TTC549 (cell line): Measurements from ENCODE around the gene SMIM1.

Experiments
- FAIRE-seq: peaks from 2 replicates; lab custom pipeline; 2012; peaks lifted over from hg19 to GRCh38; lab: Jason Lieb, UNC

SMIM1 gene

DNA sequence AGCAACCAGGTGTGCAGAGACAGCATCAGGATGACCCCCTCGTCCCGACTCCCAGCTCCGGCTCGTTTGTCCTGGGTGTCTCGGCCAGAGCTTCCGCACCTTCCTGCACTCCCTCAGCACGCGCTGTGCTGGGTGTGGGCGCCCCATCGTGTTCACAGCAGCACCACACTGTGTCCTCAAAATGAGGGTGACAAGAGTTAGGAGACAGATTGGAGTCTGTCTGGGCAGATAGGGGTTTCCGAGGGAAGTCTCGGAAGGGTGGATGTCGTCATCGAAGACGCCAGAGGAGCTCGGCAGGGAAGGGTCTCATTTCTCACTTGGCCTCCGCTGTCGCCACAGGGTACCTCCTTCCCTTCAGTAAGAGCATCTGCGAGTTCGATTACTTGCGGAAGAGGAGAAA, 16.2 kb upstream of the SMIM1 start:
- no peak for FAIRE-seq

GRCh38 chr1:3759164-3759563, 13.4 kb upstream of the SMIM1 start:
- FAIRE-seq = no peak

GRCh38 chr1:3759796-3760195, 12.8 kb upstream of the SMIM1 start:
- no peak for FAIRE-seq

GRCh38 chr1:3761296-3762010, 11.1 kb upstream of the SMIM1 start:
- FAIRE-seq = no peak

DNA sequence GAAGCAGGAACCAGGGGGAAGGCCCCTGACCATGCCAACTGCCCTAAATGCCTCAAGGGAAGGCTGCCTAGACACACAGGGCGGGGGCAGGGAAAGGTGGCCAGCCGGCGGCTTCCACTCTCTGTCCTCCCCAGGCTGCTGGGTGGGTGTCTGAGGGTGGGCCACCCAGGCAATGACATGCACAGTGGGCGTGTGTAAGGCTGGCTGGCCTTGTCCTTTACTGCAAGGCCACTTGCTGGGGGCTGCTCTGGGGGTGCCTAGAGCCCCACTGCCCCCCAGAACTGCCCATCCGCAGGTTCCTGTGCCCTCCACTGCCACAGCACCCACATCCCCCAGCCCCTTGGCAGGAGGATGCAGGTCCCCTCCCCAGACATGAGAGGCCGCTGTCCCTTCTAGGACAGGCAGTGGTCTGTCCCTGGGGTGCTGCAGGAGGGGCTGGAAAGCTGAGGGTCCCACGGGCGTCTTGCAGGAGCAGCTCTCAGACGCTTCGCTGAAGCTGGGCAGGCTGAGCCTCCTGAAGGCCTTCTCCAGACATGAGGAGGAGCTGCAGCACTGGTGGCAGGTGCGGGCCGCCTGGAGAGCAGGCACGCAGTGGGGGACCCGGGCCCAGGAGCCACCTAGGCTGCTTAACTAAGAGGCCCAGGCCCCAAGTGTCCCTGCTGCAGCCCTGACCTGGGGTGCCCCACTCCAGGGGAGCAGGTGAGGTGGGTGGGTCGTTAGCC, 10.2 kb upstream of the SMIM1 start:
- FAIRE-seq = no peak

- FAIRE-seq = no peak
These were observed 9.7 kb upstream of the SMIM1 start for GRCh38 chr1:3762873-3763228.

GRCh38 chr1:3763351-3764125, 9.0 kb upstream of the SMIM1 start:
- no peak for FAIRE-seq

GRCh38 chr1:3767328-3767925, 5.1 kb upstream of the SMIM1 start:
- FAIRE-seq = no peak

DNA sequence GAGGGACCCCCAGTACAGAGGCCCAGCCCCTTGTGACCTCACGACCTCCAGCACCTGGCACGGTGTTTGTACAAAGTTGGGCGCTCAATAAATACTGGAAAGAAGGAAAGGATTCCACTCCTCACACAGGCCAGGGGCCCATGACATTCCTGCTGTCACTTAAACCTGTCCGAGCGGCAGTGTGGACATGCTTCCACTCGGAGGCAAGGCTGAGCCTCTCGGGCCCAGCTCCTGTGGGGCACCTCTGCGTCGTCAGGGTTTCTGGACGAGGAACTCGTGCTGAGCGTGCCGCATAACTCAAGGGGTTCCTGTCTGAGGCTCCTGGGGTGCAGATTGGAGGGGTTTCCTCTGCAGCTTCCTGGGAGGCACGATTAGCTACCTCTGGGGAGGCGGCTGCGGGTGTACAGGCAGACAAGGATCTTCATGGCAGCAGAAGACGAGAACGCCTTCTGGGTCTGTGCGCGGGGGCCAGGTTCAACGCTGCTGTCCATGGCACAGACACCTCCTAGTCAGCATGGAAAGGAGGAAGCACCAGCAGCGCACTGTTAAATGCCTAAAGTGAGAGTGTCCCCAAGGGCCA, 3.6 kb upstream of the SMIM1 start:
- no peak for FAIRE-seq

- no peak for FAIRE-seq
These were observed 2.3 kb upstream of the SMIM1 start for GRCh38 chr1:3770047-3770765.

DNA sequence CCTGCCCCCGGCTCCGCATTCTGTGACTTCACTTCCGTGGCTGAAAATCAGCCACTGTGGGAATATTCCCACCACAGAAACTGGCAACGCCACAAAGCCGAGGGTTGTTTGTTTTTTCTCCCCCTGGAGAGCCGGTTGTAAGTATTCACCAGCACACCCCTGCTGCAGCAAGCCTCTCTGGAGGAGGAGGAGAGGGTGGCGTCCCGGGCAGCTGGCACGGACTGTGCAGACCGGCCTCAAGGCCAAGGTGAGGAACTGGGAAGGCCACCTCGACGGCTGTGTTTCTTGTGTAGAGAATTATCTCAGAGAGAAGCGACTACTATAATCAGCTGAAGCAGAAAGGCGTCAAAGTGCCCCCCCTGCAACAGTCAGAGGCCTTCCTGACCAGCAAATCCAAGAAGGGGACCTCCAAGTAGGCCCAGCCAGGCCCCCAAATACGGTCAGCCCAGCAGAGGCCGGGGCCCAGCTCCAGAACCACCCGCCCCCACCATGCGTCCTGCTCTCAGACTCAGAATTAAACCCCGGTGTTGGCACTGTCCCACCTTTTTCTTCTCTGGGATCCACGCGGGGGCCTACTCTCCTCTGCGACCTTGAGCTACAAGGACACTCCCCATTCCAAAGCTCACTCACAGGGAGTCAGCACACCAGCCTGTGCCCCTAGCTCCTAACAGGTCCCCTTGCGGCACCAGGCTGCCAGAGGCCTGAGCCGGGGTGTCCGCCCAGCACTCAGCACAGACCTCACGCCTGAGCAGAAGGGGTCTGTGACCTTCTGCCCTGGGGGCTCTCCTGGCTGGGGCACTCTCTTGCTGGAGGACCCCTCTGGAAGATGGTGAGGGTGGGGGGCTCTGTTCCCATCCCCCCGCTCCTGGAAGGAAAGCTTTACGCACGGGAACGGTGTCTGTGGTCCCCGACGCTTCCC, 1.2 kb upstream of the SMIM1 start:
- FAIRE-seq = no peak

- FAIRE-seq = no peak
These were observed 378 bp upstream of the SMIM1 start for GRCh38 chr1:3772027-3772714.

DNA sequence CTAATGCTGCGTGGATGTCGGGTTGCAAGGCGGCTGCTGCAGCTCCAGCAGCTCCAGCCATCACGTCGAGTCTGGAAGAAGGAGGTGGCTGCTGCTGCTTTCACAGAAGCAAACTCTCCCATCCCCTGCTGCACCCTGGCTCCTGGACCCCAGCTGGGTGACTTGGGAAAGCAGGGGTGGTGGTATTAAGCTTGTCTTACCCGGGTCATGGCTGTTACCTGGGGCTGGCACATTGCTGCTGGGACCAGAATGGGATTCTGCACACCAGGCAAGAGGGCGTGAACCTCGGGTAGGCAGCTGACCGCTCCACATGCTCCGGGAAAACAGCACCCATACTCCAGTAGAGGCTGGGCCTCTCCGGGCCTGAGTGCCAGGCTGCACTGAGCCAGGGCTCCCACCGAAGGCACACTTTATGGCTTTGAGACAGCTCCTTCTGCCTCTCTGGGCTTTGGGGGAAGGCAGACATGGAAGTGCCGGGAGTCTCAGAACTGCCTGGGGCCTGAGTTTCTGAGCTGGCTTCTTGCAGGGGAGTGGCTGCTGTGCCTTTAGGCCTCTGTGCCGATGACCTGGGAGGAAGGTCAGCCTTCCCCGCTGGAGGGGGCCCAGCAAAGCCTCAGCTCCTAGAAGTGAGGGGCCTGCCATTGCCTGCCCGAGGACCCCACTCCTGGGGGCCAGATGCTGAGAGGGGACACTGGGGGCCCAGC, 1.2 kb downstream of the SMIM1 start:
- no peak for FAIRE-seq

DNA sequence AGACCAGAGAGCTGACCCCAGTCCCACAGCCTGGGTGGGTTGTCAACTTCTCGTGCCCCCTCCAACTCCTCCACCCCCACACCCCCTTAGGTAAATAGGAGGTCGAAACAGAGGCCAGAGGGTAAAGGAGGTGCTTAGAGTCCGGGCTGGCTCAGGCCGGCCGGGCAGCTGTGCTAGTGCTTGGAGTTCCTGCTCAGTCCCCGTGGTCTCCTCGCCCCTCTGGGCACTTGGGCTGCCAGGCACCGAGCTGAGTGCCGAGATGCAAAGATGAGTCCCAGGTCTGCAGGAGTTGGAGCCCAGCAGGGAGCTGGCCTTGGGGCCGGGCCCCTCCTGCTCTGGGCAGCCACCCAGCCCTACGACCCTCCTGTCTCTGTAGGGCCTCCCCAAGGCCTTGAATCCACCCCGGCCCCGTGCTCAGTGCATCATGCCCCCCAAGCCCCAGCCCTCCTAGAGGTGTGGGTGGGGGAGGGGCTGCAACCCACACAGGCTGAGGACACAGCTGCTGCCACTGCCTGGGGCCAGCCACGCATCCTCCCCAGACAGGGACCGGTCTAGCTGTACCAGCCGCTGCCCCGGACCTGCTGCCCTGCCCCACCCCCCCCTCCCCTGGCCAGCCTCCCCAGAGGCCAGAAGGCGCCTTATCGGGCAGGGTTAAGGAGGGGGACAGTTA, 1.9 kb downstream of the SMIM1 start:
- no peak for FAIRE-seq

DNA sequence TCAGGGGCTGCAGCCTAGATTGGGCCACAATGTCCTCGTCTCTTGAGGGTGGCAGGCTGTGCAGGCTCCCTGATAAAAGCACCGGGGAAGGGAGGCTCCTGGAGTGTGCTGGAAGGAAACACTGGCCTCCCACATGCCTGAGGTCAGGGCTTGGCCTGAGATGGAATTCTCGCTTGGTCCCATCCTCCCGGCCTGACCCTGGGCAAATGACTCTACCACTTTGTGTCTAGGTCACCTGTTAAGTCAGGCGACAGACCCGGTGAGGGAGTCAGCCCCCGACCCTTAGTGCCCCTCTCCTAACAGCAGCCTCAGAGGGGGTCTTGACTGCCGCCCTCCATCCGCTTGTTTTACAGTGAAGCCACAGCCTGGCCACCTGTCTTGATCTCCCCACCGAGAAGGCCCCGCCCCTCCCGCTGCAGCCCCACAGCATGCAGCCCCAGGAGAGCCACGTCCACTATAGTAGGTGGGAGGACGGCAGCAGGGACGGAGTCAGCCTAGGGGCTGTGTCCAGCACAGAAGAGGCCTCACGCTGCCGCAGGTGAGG, 2.5 kb downstream of the SMIM1 start:
- FAIRE-seq = no peak

DNA sequence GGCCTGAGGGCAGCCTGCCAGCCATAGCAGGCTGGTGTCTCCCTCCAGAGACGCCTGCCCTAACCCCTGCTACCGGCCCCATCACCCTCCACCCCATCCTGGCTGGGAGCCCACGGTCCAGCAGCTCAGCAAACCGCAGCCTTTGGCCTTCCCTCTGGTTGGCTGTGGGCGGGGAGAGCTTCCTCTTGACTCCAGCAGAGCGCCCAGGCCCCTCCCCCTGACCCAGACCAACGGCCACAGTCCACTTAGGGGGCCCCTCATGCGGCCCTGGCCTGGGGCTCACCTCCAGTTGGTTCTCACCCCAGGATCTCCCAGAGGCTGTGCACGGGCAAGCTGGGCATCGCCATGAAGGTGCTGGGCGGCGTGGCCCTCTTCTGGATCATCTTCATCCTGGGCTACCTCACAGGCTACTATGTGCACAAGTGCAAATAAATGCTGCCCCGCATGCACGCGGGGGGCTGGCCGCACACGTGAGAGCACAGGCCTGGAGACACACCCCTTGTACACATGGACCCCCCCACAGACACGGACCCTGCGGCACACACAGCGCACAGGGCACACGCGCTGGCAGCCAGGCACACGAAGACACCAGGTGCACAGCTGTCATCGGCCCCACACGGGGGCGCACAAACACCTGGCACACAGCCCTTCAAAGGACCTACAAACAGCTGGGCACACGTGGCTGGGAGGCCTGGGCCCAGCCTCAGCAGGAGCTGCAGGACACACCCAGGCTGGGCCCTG, 3.1 kb downstream of the SMIM1 start:
- FAIRE-seq = no peak

GRCh38 chr1:3776231-3776961, 3.8 kb downstream of the SMIM1 start:
- FAIRE-seq = no peak
